Measurements from ENCODE around the gene ZNF106. TPM values are rescaled to one million over a fixed set of nuclear protein-coding genes. Genes with fewer than 3 reads are reported as not detected.

The ZNF106 gene
- total RNA-seq, 1 experiment from 2014 or later: 28.5 TPM

GRCh38 chr15:42363487-42363886 is 127.5 kb downstream of the ZNF106 start:
- no peak for DNase-seq (ENCODE audit: low read depth, low spot score)
- no peak for TF ChIP-seq EZH2 (IDR thresholded peaks at IDR 0.05)
- no peak for TF ChIP-seq RAD21 (IDR thresholded peaks at IDR 0.05; ENCODE audit: low read depth)
- TF ChIP-seq ELF1 (IDR thresholded peaks at IDR 0.05; ENCODE audit: borderline replicate concordance, low read depth): no peak
- TF ChIP-seq ZBTB33 (IDR thresholded peaks at IDR 0.05; ENCODE audit: extremely low read depth, insufficient replicate concordance, low read length): no peak
- TF ChIP-seq MAX (IDR thresholded peaks at IDR 0.05): no peak
- no peak for TF ChIP-seq SIN3A (IDR thresholded peaks at IDR 0.05; ENCODE audit: low read depth)
- TF ChIP-seq TCF7L2 (IDR thresholded peaks at IDR 0.05; ENCODE audit: borderline replicate concordance, extremely low read depth, insufficient read depth, insufficient read length): no peak
- TF ChIP-seq ZFX (IDR thresholded peaks at IDR 0.05): no peak
- no peak for TF ChIP-seq ATF3 (IDR thresholded peaks at IDR 0.05)
- TF ChIP-seq REST (IDR thresholded peaks at IDR 0.05; ENCODE audit: low read depth): no peak
- no peak for TF ChIP-seq YY1 (IDR thresholded peaks at IDR 0.05; ENCODE audit: extremely low read depth, insufficient replicate concordance, low read depth, low read length)
- TF ChIP-seq CTCF (IDR thresholded peaks at IDR 0.05 in 2 of 3, conservative IDR thresholded peaks at IDR 0.05 in 1 of 3; ENCODE audit: borderline replicate concordance in 1 of 3, insufficient read depth in 1 of 3, low read depth in 2 of 3, low read length in 2 of 3): no peak
- no peak for TF ChIP-seq EZH2phosphoT487 (IDR thresholded peaks at IDR 0.05; ENCODE audit: borderline replicate concordance)
- TF ChIP-seq CEBPB (IDR thresholded peaks at IDR 0.05; ENCODE audit: low read depth): no peak
- TF ChIP-seq JUND (IDR thresholded peaks at IDR 0.05): no peak
- no peak for TF ChIP-seq SRF (IDR thresholded peaks at IDR 0.05; ENCODE audit: low read depth)
- TF ChIP-seq FOSL1 (IDR thresholded peaks at IDR 0.05; ENCODE audit: low read depth): no peak
- TF ChIP-seq EGR1 (IDR thresholded peaks at IDR 0.05; ENCODE audit: low read depth): no peak
- Histone ChIP-seq H3K4me3 (replicated peaks in 1 of 2; ENCODE audit: low read depth in 1 of 2, low read length in 2 of 2) (no peak overlapping the region), H3K27ac (ENCODE audit: low read depth, low read length) (no peak overlapping the region), H4K20me1 (ENCODE audit: insufficient read depth) (no peaks in the 10 kb centered on the region), H3K4me2 (ENCODE audit: low read length) (no peak overlapping the region), H3K9me3 (ENCODE audit: control insufficient read depth in 1 of 2, insufficient read depth in 1 of 2, low read depth in 1 of 2, low read length in 2 of 2) (no peaks in the 10 kb centered on the region), H3K27me3 (ENCODE audit: insufficient read depth, low read length) (no peaks in the 10 kb centered on the region), H3K36me3 (ENCODE audit: control insufficient read depth in 1 of 2, insufficient read depth in 2 of 2, low read length in 2 of 2) (no peaks in the 10 kb centered on the region), H3K79me2 (ENCODE audit: insufficient read depth, low read length) (no peaks in the 10 kb centered on the region), H3K9ac (ENCODE audit: low read length) (no peak overlapping the region), H3K9me2 (ENCODE audit: insufficient read depth) (no peaks in the 10 kb centered on the region), H3K4me1 (ENCODE audit: control insufficient read depth in 1 of 2, insufficient read depth in 2 of 2, low read length in 2 of 2) (no peaks in the 10 kb centered on the region), H2AFZ (ENCODE audit: low read depth, low read length, poor library complexity, severe bottlenecking) (no peak overlapping the region)
- ChIA-PET POLR2A (no interaction called here), RAD21 (ENCODE audit: low non-redundant PET in 1 of 2, low total read pairs in 2 of 2, uncharacterized antibody in 2 of 2, unreplicated experiment in 2 of 2) (no interaction called here), CTCF (no interaction called here)
- no peak for ATAC-seq
- intact Hi-C loops (cut with micrococcal nuclease): no loop called here
- BruUV-seq (replicated peaks): no TSS peak
